ENCODE data around the gene PIP5K1C. TPM values are rescaled to one million over a fixed set of nuclear protein-coding genes. Genes with fewer than 3 reads are reported as not detected.

PIP5K1C gene
- total and polyA plus RNA-seq, 9 of the 15 experiments (the other 6 are each of a cell fraction or from before 2014, with no cell fraction given), result 0.38 to 22.1 (median 4.1) TPM

DNA sequence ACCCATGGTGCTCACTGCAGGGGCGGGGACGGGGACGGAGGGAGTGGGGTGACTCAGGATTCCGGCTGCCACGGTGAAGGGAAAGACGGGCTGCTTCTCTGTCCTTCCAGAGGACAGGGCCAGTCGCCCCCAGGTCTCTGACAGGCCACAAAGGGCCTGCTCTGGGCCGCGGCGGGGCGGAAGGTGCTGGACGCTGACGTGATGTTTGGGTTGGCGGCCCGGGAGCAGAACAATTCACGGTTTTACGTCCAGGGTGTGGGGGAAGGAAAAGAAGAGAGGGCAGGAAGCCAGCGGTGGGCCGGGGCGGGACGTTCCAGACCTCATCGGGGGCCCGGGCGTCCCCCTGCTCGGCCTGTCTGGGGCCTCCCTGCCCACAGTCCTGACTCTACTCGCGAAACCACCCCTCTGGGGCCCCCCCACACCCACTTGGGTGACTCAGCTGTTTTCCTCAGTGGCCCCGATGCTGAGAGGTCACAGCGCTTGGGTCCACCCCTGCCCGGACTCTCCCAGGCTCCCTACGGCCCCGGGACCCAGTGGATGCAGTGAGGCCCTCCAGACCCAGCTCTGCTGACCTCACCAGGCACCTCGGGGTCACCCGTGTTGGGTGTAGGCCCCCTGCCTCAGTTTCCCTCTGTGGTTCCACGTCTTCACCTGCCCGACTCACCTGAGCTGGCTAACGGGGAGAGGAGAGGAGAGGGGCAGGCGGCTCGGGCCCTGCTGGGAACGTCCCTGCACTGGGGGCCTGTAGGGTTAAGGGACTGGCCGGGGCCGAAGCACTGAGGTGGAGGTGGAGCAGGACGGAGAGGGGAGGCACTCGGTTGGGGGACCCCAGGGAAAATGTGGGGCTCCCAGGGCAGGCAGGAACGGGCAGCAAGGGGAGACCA, 29.2 kb downstream of the PIP5K1C start (continued):
- TF ChIP-seq, protein P1, sequence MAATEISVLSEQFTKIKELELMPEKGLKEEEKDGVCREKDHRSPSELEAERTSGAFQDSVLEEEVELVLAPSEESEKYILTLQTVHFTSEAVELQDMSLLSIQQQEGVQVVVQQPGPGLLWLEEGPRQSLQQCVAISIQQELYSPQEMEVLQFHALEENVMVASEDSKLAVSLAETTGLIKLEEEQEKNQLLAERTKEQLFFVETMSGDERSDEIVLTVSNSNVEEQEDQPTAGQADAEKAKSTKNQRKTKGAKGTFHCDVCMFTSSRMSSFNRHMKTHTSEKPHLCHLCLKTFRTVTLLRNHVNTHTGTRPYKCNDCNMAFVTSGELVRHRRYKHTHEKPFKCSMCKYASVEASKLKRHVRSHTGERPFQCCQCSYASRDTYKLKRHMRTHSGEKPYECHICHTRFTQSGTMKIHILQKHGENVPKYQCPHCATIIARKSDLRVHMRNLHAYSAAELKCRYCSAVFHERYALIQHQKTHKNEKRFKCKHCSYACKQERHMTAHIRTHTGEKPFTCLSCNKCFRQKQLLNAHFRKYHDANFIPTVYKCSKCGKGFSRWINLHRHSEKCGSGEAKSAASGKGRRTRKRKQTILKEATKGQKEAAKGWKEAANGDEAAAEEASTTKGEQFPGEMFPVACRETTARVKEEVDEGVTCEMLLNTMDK (IDR thresholded peaks at IDR 0.05; ENCODE audit: borderline replicate concordance, insufficient read depth, low read depth, low read length, poor library complexity, severe bottlenecking), result no peak
- TF ChIP-seq MAFG (tag; conservative IDR thresholded peaks at IDR 0.05) (peak; percentile 97), CCNT2 (IDR thresholded peaks at IDR 0.05; ENCODE audit: borderline replicate concordance, extremely low read depth, insufficient read length, low read depth, low read length) (peak; percentile 76), KLF13 (tag; IDR thresholded peaks at IDR 0.05; ENCODE audit: borderline replicate concordance, low read depth) (peak; percentile 43; the same call in 1 of the 2 replicates), RBM39 (optimal IDR thresholded peaks at IDR 0.05; ENCODE audit: low read depth, low read length) (no peak), ETV1 (tag; conservative IDR thresholded peaks at IDR 0.05; ENCODE audit: low read depth) (peak; percentile 68), SREBF1 (IDR thresholded peaks at IDR 0.05; ENCODE audit: borderline replicate concordance, low read depth, low read length) (no peak), PHF20 (IDR thresholded peaks at IDR 0.05; ENCODE audit: partially characterized antibody) (no peak), ZC3H4 (CRISPR knock-in tag; IDR thresholded peaks at IDR 0.05; ENCODE audit: borderline replicate concordance) (peak; percentile 74; the same call in 1 of the 2 replicates), NFIC (IDR thresholded peaks at IDR 0.05) (peak; percentile 55), SMAD2 (IDR thresholded peaks at IDR 0.05; ENCODE audit: low read depth, low read length) (no peak), PHTF2 (CRISPR knock-in tag; IDR thresholded peaks at IDR 0.05) (no peak), PHB2 (IDR thresholded peaks at IDR 0.05; ENCODE audit: low read depth) (no peak)
- TF ChIP-seq, protein P2, sequence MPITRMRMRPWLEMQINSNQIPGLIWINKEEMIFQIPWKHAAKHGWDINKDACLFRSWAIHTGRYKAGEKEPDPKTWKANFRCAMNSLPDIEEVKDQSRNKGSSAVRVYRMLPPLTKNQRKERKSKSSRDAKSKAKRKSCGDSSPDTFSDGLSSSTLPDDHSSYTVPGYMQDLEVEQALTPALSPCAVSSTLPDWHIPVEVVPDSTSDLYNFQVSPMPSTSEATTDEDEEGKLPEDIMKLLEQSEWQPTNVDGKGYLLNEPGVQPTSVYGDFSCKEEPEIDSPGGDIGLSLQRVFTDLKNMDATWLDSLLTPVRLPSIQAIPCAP (CRISPR knock-in tag; IDR thresholded peaks at IDR 0.05; ENCODE audit: borderline replicate concordance), result 0 out of 2 replicates have a peak, but pooled peaks have one; percentile 65
- TF ChIP-seq, protein P3, sequence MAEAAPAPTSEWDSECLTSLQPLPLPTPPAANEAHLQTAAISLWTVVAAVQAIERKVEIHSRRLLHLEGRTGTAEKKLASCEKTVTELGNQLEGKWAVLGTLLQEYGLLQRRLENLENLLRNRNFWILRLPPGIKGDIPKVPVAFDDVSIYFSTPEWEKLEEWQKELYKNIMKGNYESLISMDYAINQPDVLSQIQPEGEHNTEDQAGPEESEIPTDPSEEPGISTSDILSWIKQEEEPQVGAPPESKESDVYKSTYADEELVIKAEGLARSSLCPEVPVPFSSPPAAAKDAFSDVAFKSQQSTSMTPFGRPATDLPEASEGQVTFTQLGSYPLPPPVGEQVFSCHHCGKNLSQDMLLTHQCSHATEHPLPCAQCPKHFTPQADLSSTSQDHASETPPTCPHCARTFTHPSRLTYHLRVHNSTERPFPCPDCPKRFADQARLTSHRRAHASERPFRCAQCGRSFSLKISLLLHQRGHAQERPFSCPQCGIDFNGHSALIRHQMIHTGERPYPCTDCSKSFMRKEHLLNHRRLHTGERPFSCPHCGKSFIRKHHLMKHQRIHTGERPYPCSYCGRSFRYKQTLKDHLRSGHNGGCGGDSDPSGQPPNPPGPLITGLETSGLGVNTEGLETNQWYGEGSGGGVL (CRISPR knock-in tag; IDR thresholded peaks at IDR 0.05), result no peak
- TF ChIP-seq, protein P4, sequence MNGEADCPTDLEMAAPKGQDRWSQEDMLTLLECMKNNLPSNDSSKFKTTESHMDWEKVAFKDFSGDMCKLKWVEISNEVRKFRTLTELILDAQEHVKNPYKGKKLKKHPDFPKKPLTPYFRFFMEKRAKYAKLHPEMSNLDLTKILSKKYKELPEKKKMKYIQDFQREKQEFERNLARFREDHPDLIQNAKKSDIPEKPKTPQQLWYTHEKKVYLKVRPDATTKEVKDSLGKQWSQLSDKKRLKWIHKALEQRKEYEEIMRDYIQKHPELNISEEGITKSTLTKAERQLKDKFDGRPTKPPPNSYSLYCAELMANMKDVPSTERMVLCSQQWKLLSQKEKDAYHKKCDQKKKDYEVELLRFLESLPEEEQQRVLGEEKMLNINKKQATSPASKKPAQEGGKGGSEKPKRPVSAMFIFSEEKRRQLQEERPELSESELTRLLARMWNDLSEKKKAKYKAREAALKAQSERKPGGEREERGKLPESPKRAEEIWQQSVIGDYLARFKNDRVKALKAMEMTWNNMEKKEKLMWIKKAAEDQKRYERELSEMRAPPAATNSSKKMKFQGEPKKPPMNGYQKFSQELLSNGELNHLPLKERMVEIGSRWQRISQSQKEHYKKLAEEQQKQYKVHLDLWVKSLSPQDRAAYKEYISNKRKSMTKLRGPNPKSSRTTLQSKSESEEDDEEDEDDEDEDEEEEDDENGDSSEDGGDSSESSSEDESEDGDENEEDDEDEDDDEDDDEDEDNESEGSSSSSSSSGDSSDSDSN (IDR thresholded peaks at IDR 0.05; ENCODE audit: borderline replicate concordance in 1 of 2, low read depth in 2 of 2, low read length in 2 of 2), result 0 out of 4 replicates have a peak, but pooled peaks of 1 of the 2 experiments have one; percentile 65
- TF ChIP-seq, protein P5, sequence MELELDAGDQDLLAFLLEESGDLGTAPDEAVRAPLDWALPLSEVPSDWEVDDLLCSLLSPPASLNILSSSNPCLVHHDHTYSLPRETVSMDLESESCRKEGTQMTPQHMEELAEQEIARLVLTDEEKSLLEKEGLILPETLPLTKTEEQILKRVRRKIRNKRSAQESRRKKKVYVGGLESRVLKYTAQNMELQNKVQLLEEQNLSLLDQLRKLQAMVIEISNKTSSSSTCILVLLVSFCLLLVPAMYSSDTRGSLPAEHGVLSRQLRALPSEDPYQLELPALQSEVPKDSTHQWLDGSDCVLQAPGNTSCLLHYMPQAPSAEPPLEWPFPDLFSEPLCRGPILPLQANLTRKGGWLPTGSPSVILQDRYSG (tag; conservative IDR thresholded peaks at IDR 0.05; ENCODE audit: low read depth), result peak; percentile 62
